Subcutaneous preadipocyte (primary cell): ENCODE measurements around the gene SIGLEC1. TPM values are rescaled to one million over a fixed set of nuclear protein-coding genes. Genes with fewer than 3 reads are reported as not detected.

Source experiments
- total RNA-seq: library from RNA; depleted of rRNA; stranded (reverse); fragments of >200 nt; gene quantifications from 2 replicates; pipeline ENCODE4 v1.2.3, GENCODE V29; 2012

SIGLEC1 gene
- total RNA-seq = not detected in 2 replicates

GRCh38 chr20:3712279-3712873 lies at the start of gene SIGLEC1:
SIGLEC1 (minus strand) TSS chr20:3712600; CDS start chr20:3707128, 5,472 bp downstream.

GRCh38 chr20:3732327-3733118 lies 20.1 kb upstream of the SIGLEC1 start, which contains the start of gene HSPA12B:
HSPA12B (plus strand) TSS chr20:3732685; CDS start chr20:3738675, 5,990 bp downstream.

GRCh38 chr20:3681931-3682781 lies 30.2 kb downstream of the SIGLEC1 start, which contains the start of gene ADAM33:
ADAM33 (minus strand) TSS chr20:3682010; CDS start chr20:3682004, 6 bp downstream.

GRCh38 chr20:3663031-3663701 lies 49.2 kb downstream of the SIGLEC1 start, which contains the start of gene GFRA4:
GFRA4 (minus strand) TSS chr20:3663399; CDS start chr20:3663399, 0 bp downstream.

Other genes starting within 250 kb of the SIGLEC1 start
- 31.2 and 33.6 TPM in 2 replicates for gene ATRN, start 241.6 kb downstream of the SIGLEC1 start, total RNA-seq
- not detected in 2 replicates for gene GFRA4, start 49.2 kb downstream of the SIGLEC1 start, total RNA-seq
- gene ADAM33, start 30.6 kb downstream of the SIGLEC1 start, total RNA-seq = 88.6 and 101 TPM in 2 replicates
- 0.98 and 1.8 TPM in 2 replicates for gene HSPA12B, start 20.1 kb upstream of the SIGLEC1 start, total RNA-seq
- 40.7 and 46.7 TPM in 2 replicates for gene ADISSP, start 55.2 kb upstream of the SIGLEC1 start, total RNA-seq
- gene SPEF1, start 68.8 kb upstream of the SIGLEC1 start, total RNA-seq = 0.20 TPM in 1 of 2 replicates, not detected in the other
- gene CENPB, start 74.1 kb upstream of the SIGLEC1 start, total RNA-seq = 119 and 169 TPM in 2 replicates
- 66.9 and 91.1 TPM in 2 replicates for gene CDC25B, start 83.7 kb upstream of the SIGLEC1 start, total RNA-seq
- gene AP5S1, start 107.9 kb upstream of the SIGLEC1 start, total RNA-seq = 20.5 and 21.7 TPM in 2 replicates
- gene MAVS, start 134.2 kb upstream of the SIGLEC1 start, total RNA-seq = 29.8 and 48.7 TPM in 2 replicates
- 38.6 and 47.7 TPM in 2 replicates for gene PANK2, start 176.8 kb upstream of the SIGLEC1 start, total RNA-seq